ENCODE measurements around the gene ORAI3.

The ORAI3 gene

GRCh38 chr16:30992931-30993816 lies 44.3 kb downstream of the ORAI3 start:
- no peak for DNase-seq

DNA sequence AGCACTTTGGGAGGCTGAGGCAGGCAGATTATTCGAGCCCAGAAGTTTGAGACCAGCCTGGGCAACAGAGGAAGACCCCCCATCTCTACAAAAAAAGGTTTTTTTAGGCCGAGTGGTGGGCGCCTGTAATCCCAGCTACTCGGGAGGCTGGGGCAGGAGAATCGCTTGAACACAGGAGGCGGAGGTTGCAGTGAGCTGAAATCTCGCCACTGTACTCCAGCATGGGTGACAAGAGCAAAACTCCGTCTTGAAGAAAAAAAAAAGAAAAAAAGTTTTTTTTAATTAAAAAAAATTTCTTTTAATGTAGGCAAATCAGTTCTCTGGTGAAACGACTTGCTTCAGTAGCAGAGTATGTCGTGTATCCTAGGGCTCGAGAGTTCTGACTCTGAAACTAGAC lies 47.1 kb downstream of the ORAI3 start:
- DNase-seq, result no peak

GRCh38 chr16:30996324-30996984 lies 47.6 kb downstream of the ORAI3 start:
- DNase-seq, result no peak

DNA sequence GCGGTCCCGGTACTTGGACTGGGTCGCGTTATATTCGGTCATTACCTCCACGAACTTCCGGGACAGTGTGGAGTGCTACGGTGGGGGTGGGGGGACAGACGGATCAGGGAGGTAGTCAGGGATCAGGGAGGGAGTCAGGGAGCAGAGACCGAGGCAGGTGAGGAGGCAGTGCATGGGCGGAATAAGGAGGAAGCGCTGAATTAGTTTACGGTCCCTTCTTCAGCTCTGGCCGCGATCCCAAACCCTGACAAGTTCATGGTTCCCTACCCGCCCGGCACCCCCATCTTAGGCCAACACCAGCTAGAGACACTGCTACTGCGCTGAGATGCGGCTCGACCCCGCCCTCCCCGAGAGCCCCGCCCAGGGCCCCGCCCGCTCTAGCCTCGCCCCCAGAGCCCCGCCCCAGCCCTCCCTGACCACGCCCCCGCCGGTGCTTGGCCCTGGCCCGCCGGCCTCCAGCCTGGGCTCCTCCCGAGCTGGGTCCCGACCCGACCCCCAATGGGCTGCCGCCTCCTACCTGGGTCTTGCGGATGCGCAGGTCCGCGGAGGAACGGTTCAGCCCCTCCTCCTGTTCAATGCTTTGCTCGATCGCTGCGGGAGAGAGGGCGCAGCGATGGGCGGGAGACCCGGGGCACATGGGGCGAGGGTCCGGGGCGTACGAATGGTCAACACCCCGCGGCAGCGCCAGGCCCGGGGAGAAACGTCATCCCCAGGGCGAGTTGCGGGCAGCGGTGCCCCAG lies 48.3 kb downstream of the ORAI3 start:
- peak; percentile 70 for DNase-seq

DNA sequence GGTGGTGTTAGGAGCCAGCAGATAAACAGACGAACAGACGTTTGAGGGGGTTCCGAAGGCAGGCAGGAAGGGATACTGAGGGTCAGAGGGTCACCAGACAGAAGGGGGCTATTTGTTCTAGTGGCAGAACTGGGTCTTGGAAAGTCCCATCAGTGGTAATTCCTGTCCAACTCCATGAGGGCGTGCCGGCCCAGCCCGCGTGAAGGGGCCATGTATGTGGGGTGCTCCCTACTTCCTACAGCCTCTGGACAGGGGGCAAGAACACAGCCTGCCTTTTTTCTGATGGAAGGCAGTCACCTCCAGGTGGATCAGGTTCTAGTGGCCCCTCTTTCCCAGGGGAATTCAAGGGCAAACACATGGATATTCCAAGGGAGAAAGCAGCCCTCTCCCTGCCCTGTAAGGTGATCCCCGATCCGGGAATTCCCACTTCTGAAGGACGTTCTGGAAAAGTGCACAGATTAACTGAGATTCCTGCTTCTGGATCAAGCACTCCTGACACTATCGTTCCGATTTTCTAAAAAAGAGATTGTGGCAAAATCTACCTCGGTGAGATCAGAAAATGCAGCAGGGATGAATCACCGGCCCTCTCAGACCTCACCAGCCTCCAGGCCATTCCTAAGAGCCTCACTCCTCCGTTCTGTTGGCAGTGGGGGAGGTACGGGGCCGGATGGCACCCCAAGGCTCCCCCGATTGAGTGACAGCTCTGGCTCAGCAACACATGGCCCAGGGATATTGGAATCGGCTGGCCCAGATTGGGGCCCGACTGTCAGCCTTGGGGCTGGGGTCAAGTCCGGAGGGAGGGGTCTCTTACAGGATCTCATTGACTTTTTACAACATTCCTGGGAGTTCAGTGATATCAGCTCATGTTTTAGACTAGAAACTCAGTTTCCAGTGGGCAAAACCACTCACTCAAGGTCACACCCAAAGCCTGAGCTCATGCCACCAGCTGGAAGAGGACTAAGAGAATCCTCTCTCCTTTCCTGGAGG lies 49.1 kb downstream of the ORAI3 start:
- no peak for DNase-seq

DNA sequence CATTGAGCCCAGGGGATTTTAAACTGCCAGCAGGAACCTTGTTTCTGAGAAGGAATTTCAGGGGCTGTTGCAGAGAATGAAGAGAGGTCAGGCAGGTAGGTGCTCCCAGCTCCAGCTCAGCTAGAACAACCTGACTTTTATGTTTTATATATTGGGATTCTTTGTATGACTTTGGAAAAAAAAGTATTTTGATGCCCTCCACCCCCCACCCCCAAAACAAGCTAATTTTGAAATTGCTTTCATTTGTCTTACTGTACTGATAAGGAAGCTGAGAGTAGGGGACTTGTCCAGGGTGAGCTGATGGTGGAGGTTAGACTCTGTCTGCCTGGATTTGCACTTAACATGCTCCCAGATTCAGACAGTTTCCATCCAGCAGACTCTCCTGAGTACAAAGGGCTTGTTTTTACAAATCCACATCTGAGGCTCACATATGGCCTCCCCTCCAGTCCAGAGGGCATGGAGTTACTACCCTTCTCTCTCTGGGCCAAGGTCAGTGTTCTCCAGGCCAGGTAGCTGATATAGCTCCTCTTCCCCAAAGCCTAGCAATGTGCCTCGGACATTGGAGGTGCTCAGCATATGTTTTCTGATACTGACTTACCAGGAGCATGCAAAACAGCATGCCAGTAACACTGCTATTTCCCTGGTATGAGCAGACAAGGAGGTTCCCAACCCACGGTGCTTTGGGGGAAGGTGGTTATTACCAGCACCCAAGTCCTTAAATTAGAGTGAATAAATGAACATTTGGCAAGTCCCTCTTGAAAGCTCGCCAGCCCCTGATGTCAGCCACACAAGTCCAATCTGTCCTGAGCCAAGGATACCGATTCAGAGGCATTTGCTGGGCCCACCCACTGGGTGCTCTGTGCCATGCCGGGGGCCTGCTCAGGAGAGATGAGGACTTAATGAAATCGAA lies 50.2 kb downstream of the ORAI3 start:
- no peak for DNase-seq

DNA sequence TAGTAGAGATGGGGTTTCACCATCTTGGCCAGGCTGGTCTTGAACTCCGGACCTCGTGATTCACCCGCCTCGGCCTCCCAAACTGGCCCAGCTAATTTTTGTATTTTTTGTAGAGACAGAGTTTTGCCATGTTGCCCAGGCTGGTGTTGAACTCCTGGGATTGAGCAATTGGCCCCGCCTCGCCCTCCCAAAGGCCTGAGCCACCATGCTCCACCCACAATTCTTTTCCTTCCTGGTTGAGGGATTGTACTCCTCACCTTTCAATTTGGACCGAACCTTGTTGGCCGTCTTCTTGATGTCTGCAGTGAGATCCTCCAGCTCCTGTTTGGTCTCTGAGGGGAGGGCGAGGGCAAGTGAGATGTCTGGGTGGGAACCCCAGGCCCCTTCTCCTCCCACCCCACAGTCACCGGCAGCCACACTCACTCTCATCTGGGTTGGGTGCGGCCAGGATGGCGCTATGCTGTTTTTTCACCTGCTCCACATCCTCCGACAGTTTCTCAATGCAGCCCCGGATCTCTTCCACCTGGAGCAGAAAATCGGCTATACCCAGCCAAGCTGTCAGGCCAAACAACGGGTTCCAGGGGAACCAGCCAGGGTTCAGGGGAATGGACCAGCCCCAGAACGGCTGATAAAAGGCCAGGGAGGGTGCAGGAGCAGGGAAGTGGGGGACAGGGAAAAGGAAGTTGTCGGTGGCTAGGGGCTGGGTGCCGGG lies 52.0 kb downstream of the ORAI3 start:
- DNase-seq, result no peak

DNA sequence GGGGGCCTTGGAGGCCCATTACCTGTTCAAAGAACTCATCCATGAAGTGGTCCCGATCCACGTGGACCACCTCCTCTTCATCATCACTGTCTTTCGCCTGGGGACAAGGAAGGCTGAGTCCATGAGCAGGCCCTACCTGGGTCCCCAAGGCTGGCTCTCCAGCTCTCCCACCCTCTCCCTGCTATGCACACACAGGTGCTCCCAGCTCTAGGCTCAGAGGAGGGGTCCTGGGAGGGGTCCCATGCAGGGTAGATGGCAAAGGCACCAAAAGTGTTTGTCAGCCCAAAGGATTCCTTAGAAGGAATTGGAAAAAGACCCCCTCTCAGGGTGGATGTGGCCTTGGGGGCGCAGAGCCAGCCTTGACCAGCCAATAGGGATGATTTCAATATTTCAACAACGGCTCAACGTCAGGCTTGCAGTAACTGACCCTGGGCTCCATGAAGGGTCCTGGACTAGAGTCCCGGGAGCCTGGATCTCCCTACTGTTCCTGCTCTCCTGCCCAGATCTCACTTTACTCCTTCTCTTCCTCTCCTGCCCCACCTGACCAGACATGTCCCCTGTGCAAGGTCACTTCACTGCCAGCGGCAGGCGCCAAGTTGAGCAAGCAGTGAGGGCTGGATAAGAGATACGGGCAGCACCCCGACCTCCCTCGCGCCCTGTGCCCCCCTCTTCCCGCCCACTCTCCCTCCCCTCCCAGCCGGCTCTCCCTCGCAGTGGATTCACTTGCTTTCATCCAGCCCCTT lies 52.8 kb downstream of the ORAI3 start:
- no peak for DNase-seq

DNA sequence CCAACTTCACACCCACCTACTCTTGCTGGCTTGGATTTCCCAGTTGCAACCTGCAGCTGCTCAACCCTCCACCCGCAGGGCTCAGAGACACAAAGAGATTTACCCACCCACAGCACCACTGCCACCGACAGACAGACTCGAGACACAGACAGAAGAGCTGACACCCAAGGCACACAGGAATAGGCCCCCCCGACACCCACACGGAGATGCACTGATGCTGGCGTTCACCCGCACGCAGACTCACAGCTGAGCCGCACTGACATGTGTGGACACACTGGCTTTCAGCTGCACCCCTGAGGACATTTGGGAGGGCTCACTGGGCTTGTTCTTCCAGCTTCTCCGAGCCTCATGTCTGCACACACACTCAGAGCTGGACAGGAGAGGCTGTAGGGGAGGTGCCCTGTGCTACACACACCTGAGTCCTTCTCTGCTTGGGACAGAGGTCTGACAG lies 53.4 kb downstream of the ORAI3 start:
- no peak for DNase-seq

GRCh38 chr16:31002862-31003341 lies 54.0 kb downstream of the ORAI3 start:
- peak; percentile 30 for DNase-seq

DNA sequence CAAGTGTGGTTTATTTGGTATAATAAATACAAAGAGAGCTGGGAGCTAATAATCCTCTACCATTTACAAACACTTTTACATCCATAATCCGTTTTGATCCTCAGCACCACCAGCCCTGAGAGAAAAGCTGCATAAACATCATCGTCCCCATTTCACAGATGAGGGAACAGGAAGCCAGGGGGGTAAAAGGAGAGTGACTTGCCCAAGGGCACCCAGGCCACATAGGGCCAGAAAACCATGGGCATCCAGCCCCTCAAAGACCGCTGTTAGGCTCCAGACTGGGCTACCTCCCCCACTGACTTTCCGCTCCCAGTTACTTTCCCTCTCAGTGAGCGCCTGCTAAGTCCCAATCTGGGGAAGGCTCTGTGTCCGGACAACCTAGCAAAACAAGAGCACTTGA lies 54.9 kb downstream of the ORAI3 start:
- DNase-seq, result peak; percentile 2

Data from left hindlimb (tissue), 1 donor.